DMS 273 treated with DMSO at 0.1 percent for 48 hours (cell line): ENCODE results near the gene PHACTR3.

Experiments
- DNase-seq: peaks from one replicate; lab custom pipeline; 2025; lab: John Stamatoyannopoulos, UW

The PHACTR3 gene

GRCh38 chr20:59802471-59803221, 198.3 kb downstream of the PHACTR3 start:
- no peak for DNase-seq

GRCh38 chr20:59804347-59804746, 200.0 kb downstream of the PHACTR3 start:
- no peak for DNase-seq

- DNase-seq, result no peak
These were observed 200.7 kb downstream of the PHACTR3 start for GRCh38 chr20:59804871-59805665.

GRCh38 chr20:59805786-59806577, 201.6 kb downstream of the PHACTR3 start:
- DNase-seq, result no peak

GRCh38 chr20:59806578-59806975, 202.2 kb downstream of the PHACTR3 start:
- no peak for DNase-seq

GRCh38 chr20:59807909-59808728, 203.8 kb downstream of the PHACTR3 start:
- DNase-seq, result no peak

GRCh38 chr20:59808729-59809381, 204.5 kb downstream of the PHACTR3 start:
- DNase-seq, result no peak

GRCh38 chr20:59809630-59810448, 205.5 kb downstream of the PHACTR3 start:
- DNase-seq, result no peak

- DNase-seq, result no peak
These were observed 206.3 kb downstream of the PHACTR3 start for GRCh38 chr20:59810449-59811187.

- no peak for DNase-seq
These were observed 207.4 kb downstream of the PHACTR3 start for GRCh38 chr20:59811681-59812171.

- DNase-seq, result no peak
These were observed 208.2 kb downstream of the PHACTR3 start for GRCh38 chr20:59812286-59813125.

- no peak for DNase-seq
These were observed 209.0 kb downstream of the PHACTR3 start for GRCh38 chr20:59813126-59813947.

GRCh38 chr20:59813948-59814839, 209.9 kb downstream of the PHACTR3 start:
- no peak for DNase-seq

- DNase-seq, result no peak
These were observed 210.6 kb downstream of the PHACTR3 start for GRCh38 chr20:59814840-59815340.

GRCh38 chr20:59816146-59816738, 211.9 kb downstream of the PHACTR3 start:
- no peak for DNase-seq

- DNase-seq, result no peak
These were observed 213.1 kb downstream of the PHACTR3 start for GRCh38 chr20:59817406-59817805.
